Measurements from ENCODE around the gene TIPIN.
"Not testable (repeated sequence)": the region's sequence is repeated elsewhere in the genome, so short reads cannot be mapped to it uniquely, and the experiment has no call there.

The TIPIN gene

DNA sequence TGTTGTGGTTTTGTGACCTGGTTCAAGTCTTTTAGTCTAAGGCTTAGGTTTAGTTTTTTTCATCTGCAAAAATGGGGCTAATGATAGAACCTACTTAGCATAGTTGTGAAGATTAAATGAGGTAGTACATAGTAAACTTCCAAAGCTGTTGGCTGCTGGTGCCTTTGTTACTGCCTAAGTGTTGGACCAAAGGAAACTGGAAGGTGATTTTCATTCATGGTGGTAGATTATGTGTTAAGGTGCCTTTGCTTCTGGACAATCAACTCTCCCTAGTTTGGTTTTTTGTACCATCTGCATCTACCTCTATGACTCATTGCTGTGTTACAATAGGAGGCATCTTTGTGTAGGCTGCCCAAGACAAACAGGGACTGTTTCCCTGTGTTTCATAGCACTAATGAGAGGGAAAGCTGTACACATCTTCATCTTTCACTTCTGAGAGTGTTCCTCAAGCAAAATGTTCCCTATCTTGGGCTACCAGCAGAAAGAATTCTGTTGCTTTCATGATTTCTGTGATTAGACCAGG is 33.4 kb upstream of the TIPIN start:
- no peaks in the 10 kb centered on the region for H3K27me3 Mint-ChIP-seq (ENCODE audit: low read depth)
- H3K9me3 Mint-ChIP-seq, result no peaks in the 10 kb centered on the region
- peak overlapping the region; percentile 89 for H3K4me3 Mint-ChIP-seq
- peak overlapping the region; percentile 87 for H3K27ac Mint-ChIP-seq
- H3K36me3 Mint-ChIP-seq (ENCODE audit: low read depth), result peaks cover 33% of the 10 kb centered on the region
- peaks cover 72% of the 10 kb centered on the region for H3K4me1 Mint-ChIP-seq (ENCODE audit: low read depth)

DNA sequence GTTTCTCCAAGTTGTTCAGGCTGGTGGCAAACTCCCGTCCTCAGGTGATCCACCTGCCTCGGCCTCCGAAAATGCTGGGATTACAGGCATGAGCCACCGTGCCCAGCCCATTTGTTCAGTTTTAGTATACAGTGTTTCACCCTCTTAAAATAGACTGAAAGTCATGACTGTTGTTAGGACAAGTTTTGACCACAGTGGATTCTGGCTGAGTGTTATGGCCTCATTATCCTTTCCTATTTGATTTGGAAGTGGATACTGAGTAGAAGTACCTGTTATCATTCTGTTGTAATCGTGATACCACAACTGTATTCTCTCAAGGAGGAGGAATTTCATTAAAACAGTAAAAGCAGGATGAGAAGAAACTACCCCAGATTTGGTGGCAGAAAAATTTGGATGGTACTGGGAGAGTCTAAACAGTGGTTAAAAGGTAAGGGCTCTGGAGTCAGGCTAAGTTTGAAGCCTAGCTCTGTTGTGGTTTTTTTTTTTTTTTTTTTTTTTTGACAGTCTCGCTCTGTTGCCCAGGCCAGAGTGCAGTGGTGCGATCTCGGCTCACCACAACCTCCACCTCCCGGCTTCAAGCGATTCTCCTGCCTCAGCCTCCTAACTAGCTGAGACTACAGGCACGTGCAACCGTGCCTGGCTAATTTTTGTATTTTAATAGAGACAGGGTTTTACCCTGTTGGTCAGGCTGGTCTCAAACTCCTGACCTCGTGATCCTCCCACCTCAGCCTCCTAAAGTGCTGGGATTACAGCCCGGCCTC is 32.8 kb upstream of the TIPIN start:
- Mint-ChIP-seq H3K27me3 (ENCODE audit: low read depth) (no peaks in the 10 kb centered on the region), H3K9me3 (no peaks in the 10 kb centered on the region), H3K4me1 (ENCODE audit: low read depth) (peaks cover 67% of the 10 kb centered on the region), H3K36me3 (ENCODE audit: low read depth) (peaks cover 30% of the 10 kb centered on the region), H3K27ac (peak overlapping the region; percentile 87), H3K4me3 (peak overlapping the region; percentile 89)

DNA sequence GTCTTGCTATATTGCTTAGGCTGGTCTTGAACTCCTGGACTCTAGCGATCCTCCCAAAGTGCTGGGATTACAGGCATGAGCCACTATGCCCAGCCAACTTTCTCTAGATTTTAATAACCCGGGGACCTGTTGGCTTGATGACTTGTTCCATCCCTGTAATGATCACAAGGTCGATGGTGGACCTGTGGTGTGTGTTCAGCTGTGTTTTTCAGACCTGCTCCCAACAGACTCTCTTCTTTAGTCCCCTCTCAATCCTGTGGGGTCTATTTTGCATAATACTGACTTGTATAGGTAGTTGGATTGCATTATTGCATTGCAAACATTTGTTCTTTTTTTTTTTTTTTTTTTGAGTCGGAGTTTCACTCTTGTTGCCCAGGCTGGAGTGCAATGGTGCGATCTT is 32.1 kb upstream of the TIPIN start:
- Mint-ChIP-seq H3K4me3 (peak overlapping the region; percentile 89), H3K27me3 (ENCODE audit: low read depth) (no peaks in the 10 kb centered on the region), H3K4me1 (ENCODE audit: low read depth) (peaks cover 60% of the 10 kb centered on the region), H3K9me3 (no peaks in the 10 kb centered on the region), H3K36me3 (ENCODE audit: low read depth) (peaks cover 27% of the 10 kb centered on the region), H3K27ac (peak overlapping the region; percentile 87)

DNA sequence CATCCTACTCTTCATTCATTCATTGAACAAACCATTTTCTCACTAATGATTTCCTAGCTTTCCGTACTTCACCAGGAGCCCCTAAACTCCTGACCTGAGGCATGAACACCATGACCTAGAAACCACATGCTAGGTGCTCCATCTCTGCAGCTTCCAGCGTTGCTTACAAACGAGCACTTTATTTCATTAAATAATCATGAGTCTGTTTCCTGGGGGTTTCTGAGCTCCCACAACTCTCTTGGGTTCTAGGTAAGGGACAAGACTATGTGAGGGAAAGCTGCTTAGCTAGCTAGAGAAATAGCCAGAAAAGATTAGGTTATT is 31.5 kb upstream of the TIPIN start:
- no peaks in the 10 kb centered on the region for H3K27me3 Mint-ChIP-seq (ENCODE audit: low read depth)
- H3K36me3 Mint-ChIP-seq (ENCODE audit: low read depth), result peaks cover 24% of the 10 kb centered on the region
- peak overlapping the region; percentile 89 for H3K4me3 Mint-ChIP-seq
- H3K27ac Mint-ChIP-seq, result peak overlapping the region; percentile 80
- H3K9me3 Mint-ChIP-seq, result no peaks in the 10 kb centered on the region
- peaks cover 57% of the 10 kb centered on the region for H3K4me1 Mint-ChIP-seq (ENCODE audit: low read depth)

DNA sequence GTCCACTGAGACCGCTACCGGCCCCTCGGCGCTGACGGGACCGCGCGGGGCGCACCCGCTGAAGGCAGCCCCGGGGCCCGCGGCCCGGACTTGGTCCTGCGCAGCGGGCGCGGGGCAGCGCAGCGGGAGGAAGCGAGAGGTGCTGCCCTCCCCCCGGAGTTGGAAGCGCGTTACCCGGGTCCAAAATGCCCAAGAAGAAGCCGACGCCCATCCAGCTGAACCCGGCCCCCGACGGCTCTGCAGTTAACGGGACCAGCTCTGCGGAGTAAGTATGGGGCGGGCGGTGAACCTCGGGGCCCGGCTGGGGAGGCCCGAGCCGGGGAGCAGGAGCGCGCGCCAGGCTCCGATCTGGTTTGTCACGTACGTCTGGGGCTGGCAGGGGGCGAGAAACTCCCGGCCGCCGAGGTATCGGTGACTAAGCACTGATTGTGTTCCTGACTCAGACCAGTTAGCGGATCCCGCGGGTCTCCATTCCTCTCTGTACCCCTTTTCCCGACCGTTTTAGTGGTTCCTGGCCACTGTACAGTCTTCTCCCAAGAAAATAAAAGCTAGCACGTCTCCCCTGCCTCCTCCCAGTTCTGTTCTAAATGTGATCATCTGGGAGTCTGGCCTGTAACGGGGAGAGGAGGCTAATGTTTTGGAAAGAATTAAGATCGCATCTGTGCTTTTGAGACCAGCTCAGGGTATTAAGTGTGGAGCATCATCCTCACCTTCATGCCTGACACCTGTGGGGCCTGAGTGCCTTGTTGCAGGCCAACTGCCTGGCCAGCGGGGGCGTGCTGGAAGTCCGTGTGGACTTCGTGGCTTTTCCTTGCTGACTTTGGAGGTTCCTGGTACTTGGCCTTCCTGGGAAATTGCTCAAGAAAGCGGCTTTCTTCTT is 30.9 kb upstream of the TIPIN start:
- no peaks in the 10 kb centered on the region for H3K27me3 Mint-ChIP-seq (ENCODE audit: low read depth)
- H3K9me3 Mint-ChIP-seq, result no peaks in the 10 kb centered on the region
- peaks cover 54% of the 10 kb centered on the region for H3K4me1 Mint-ChIP-seq (ENCODE audit: low read depth)
- peaks cover 21% of the 10 kb centered on the region for H3K36me3 Mint-ChIP-seq (ENCODE audit: low read depth)
- H3K27ac Mint-ChIP-seq, result peak overlapping the region; percentile 80
- peak overlapping the region; percentile 89 for H3K4me3 Mint-ChIP-seq

DNA sequence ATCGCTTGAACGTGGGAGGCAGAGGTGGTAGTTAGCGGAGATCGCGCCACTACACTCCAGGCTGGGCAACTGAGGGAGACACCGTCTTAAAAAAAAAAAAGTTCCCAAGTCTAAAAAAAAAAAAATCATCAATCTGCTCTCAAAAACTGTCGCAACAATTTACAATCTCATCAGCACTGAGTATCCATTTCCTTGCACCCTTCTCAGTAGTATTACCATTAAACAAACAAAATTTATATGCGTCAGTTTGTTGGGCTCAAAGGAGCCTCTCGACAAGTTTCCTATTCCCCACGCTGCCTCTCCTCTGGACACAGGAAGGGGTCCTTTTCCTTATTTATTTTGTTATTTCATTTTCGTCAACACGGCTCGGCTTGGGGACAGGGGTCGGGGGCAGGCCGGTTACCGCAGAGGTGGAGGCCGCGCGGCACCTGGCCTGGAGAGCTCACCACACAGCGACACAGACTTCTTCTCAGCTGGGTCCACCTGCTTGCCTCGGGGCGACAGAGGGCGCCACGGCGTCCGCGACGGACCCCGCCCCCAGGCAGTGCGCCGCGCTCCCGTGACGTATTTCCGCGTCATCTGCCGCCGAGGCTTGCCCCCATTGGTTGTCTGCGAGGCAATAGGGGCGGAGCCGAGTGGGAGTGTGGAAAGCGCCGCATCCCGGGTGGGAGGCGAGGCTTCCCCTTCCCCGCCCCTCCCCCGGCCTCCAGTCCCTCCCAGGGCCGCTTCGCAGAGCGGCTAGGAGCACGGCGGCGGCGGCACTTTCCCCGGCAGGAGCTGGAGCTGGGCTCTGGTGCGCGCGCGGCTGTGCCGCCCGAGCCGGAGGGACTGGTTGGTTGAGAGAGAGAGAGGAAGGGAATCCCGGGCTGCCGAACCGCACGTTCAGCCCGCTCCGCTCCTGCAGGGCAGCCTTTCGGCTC is 30.0 kb upstream of the TIPIN start, which contains the start of gene MAP2K1:
Gene MAP2K1 (plus strand): TSS at position 709 of the 920 bp plus-strand sequence. CDS start 436 bp downstream, outside the sequence.
- Mint-ChIP-seq H3K27me3 (ENCODE audit: low read depth) (no peaks in the 10 kb centered on the region), H3K36me3 (ENCODE audit: low read depth) (peaks cover 16% of the 10 kb centered on the region), H3K9me3 (no peaks in the 10 kb centered on the region), H3K27ac (peak within 1 kb of the TSS; percentile 99), H3K4me3 (peak within 1 kb of the TSS; percentile 99), H3K4me1 (ENCODE audit: low read depth) (peaks cover 46% of the 10 kb centered on the region)

DNA sequence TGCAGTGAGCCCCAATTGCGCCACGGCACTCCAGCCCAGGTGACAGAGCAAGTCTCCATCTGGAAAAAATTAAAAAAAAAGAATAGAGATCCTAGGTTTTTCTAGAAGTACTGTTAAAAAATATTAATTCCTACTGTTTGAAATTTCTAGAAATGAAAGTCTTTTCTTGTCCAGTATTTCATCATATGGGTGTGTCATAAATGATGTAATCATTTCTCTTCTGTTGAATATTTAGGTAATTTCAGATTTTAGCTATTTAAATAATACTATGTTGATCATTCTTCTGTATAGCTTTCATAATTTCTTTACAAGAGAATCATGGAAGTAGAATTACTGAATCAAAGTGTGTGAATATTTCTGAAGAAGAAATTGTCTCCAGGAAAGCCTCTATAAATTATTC is 24.9 kb upstream of the TIPIN start:
- not testable (repeated sequence) for H3K4me3 Mint-ChIP-seq; H3K27me3 Mint-ChIP-seq (ENCODE audit: low read depth); H3K36me3 Mint-ChIP-seq (ENCODE audit: low read depth); H3K9me3 Mint-ChIP-seq; H3K27ac Mint-ChIP-seq
- peaks cover 15% of the 10 kb centered on the region for H3K4me1 Mint-ChIP-seq (ENCODE audit: low read depth)

DNA sequence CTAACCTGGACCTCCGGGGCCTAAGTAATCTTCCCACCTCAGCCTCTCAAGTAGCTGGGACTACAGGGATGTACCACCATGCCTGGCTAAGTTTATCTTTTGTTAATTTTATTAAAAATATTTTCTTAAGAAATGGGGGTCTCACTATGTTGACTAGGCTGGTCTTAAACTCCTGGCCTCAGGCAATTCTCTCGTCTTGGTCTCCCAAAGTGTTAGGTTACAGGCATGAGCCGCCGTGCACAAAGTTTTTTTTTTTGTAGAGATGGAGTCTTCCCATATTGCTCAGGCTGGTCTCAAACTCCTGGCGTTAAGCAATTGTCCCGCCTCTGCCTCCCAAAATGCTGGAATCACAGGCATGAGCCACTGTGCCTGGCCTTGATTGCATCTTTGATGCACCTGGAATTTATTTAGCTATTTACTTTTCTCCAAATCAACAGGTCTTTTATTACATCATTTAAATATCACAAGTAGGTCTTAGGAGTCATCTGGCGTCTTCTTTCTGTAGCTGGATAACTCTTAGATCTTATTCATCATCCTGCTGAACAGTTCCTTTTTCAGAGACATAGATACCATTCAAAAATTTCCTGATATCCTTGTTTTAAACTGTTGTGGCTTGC is 22.4 kb upstream of the TIPIN start:
- Mint-ChIP-seq H3K27me3 (ENCODE audit: low read depth) (no peaks in the 10 kb centered on the region), H3K9me3 (peaks cover 4% of the 10 kb centered on the region), H3K27ac (no peak overlapping the region), H3K4me3 (no peak overlapping the region), H3K4me1 (ENCODE audit: low read depth) (peaks cover 3% of the 10 kb centered on the region), H3K36me3 (ENCODE audit: low read depth) (peaks cover 3% of the 10 kb centered on the region)

DNA sequence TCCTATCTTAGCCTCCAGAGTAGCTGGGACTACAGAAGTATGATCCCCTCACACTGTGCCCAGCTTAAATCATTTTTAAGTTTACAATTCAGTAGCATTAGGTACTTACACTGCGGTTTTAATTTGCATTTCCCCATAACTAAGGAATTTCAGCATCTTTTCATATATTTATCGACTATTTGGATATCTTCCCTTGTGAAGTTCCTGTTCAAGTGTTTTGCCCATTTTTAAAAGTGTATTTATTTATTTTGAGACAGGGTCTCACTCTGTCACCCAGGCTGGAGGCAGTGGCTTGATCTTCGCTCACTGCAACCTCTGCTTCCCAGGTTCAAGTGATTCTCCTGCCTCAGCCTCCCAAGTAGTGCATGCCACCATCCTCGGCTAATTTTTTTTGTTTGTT is 17.7 kb upstream of the TIPIN start:
- H3K27ac Mint-ChIP-seq, result no peak overlapping the region
- H3K36me3 Mint-ChIP-seq (ENCODE audit: low read depth), result peaks cover 3% of the 10 kb centered on the region
- H3K4me1 Mint-ChIP-seq (ENCODE audit: low read depth), result peaks cover 20% of the 10 kb centered on the region
- peaks cover 4% of the 10 kb centered on the region for H3K9me3 Mint-ChIP-seq
- no peaks in the 10 kb centered on the region for H3K27me3 Mint-ChIP-seq (ENCODE audit: low read depth)
- H3K4me3 Mint-ChIP-seq, result no peak overlapping the region

DNA sequence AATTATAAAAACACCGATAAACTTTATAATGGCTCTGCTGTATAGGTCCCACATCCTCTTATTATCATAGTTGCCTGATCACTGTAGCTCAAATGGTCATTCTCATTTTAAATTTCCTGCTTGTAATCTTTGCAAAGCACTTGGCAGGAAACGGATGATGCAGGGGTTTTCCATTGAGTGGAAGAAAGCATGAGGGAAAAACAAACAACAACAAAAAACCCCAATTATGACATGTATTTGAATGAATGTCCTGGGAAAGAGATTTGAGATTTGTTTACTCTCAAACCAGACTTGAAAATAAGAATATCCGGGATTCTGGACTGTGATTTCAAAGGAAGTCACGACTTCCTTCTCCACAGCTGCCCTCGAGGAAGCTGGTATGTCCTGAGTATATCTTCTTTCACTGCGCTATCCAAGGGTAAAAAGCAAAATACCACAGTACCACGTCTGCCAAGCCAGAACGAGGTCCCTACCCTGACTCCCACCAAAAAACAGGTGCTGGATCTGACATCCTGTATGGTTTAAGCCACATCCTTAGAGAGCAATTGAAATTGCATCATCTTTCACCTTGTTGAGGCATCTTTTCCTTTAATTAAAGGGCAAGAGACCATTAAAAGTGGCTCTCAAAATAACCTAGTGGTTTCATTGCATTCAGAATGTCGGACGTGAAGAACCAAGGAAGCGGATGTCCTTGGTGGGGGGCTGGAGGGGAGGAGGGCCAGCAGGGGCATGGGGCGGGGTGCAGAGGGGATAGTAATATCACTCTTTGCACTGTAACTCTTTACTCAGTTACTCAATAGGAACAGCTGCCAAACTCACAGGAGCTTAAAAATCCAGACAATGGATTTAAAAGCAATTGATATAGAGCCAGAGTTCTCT is 13.5 kb upstream of the TIPIN start:
- Mint-ChIP-seq H3K9me3 (peaks cover 4% of the 10 kb centered on the region), H3K27me3 (ENCODE audit: low read depth) (no peaks in the 10 kb centered on the region), H3K4me1 (ENCODE audit: low read depth) (peaks cover 22% of the 10 kb centered on the region), H3K36me3 (ENCODE audit: low read depth) (peaks cover 2% of the 10 kb centered on the region), H3K27ac (peak overlapping the region; percentile 98), H3K4me3 (peak overlapping the region; percentile 75)

DNA sequence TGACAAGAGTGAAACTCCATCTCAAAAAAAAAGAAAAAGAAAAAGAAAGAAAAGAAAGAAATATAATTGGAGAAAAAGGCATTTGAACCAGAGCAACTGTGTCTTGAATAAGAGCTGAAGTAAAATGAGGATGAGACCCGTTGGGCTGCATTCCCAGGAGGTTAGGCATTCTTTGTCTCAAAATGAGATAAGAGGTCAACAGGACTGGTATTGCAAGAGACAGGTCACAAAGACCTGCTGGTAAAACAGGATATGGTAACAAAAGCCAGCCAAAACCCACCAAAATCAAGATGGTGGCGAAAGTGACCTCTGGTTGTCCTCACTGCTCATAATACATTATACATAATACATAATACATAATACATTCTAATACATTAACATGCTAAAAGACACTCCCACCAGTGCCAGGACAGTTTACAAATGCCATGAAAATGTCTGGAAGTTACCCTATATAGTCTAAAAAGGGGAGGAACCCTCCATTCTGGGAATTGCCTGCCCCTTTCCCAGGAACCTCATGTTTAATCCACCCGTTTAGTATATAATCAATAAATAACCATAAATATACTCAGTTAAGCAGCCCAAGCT is 8.6 kb upstream of the TIPIN start:
- no peak overlapping the region for H3K27ac Mint-ChIP-seq
- no peaks in the 10 kb centered on the region for H3K9me3 Mint-ChIP-seq
- no peaks in the 10 kb centered on the region for H3K27me3 Mint-ChIP-seq (ENCODE audit: low read depth)
- H3K4me1 Mint-ChIP-seq (ENCODE audit: low read depth), result peaks cover 10% of the 10 kb centered on the region
- no peaks in the 10 kb centered on the region for H3K36me3 Mint-ChIP-seq (ENCODE audit: low read depth)
- no peak overlapping the region for H3K4me3 Mint-ChIP-seq

DNA sequence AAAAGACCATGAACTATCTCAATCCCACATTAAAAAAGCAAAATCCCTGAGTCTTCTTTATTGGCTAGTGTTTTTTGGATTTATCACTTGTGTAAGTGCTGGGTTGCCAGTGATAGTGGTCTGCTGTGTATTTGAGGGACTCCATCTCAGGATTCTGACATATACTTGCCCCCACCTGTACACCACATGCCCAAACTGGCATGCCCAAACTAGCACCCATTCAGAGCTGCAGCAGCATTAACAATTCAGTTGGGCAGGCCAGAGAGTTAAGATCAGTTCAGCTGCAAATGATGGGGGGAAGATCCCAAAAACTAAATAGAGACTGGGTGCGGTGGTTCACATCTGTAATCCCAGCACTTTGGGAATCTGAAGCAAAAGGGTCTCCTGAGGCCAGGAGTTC is 6.3 kb upstream of the TIPIN start:
- no peak overlapping the region for H3K4me3 Mint-ChIP-seq
- no peaks in the 10 kb centered on the region for H3K9me3 Mint-ChIP-seq
- H3K27me3 Mint-ChIP-seq (ENCODE audit: low read depth), result no peaks in the 10 kb centered on the region
- H3K27ac Mint-ChIP-seq, result no peak overlapping the region
- no peaks in the 10 kb centered on the region for H3K36me3 Mint-ChIP-seq (ENCODE audit: low read depth)
- no peaks in the 10 kb centered on the region for H3K4me1 Mint-ChIP-seq (ENCODE audit: low read depth)

All from T-helper 1 cell treated with Interleukin-12 subunit alpha and Interleukin-12 subunit beta and Interleukin-4 antibody, amounts not matched to agents 30 μg/mL and 1 μg/mL, for 36 hours (primary cell).